CD14-positive monocyte (primary cell): ENCODE data around the gene ZNF362. TPM values are rescaled to one million over a fixed set of nuclear protein-coding genes. Genes with fewer than 3 reads are reported as not detected.

Source experiments
- DNase-seq, 3 donors: peaks; one replicate each; pipeline ENCODE4 v3.0.0-alpha.2; 2011 to 2022
- H2AFZ ChIP-seq: 2 replicates; pipeline ENCODE4 v1.6.0; 2012; ENCODE audit warnings: mild to moderate bottlenecking, low read depth, low read length, inconsistent platforms; ENCODE audit not compliant: insufficient read depth, poor library complexity, severe bottlenecking
- H3K27ac ChIP-seq, 2 donors: 1 replicate in 1 of 2; 2 replicates in 1 of 2; pipeline ENCODE4 v1.5.1; 2012 to 2013; ENCODE audit warnings: low read length in 2 of 2, control low read depth in 1 of 2, inconsistent platforms in 1 of 2, low read depth in 1 of 2, mild to moderate bottlenecking in 1 of 2
- H3K27me3 ChIP-seq, 2 donors: one replicate each; pipeline versions ENCODE4 v1.6.0 to v1.6.1; 2011 to 2013; ENCODE audit warnings: low read length in 2 of 2; ENCODE audit not compliant: control insufficient read depth in 2 of 2, insufficient read depth in 2 of 2
- H3K36me3 ChIP-seq, 2 donors: replicated peaks in 1 of 2; 1 replicate in 1 of 2; 2 replicates in 1 of 2; pipeline versions ENCODE4 v1.5.1 to v1.6.1; 2012 to 2013; ENCODE audit warnings: low read length in 2 of 2, control low read depth in 1 of 2, inconsistent platforms in 1 of 2, mild to moderate bottlenecking in 1 of 2; ENCODE audit not compliant: insufficient read depth in 2 of 2, control insufficient read depth in 1 of 2
- H3K4me1 ChIP-seq, 2 donors: 1 replicate in 1 of 2; 2 replicates in 1 of 2; pipeline versions ENCODE4 v1.5.1 to v1.6.1; 2012 to 2013; ENCODE audit warnings: low read length in 2 of 2, control low read depth in 1 of 2, inconsistent platforms in 1 of 2, mild to moderate bottlenecking in 1 of 2, moderate library complexity in 1 of 2; ENCODE audit not compliant: insufficient read depth in 2 of 2, control insufficient read depth in 1 of 2
- H3K4me2 ChIP-seq: replicated peaks from 2 replicates; pipeline ENCODE3; 2012; ENCODE audit warnings: low read length, moderate library complexity, mild to moderate bottlenecking; ENCODE audit not compliant: poor library complexity, severe bottlenecking; ENCODE audit errors: extremely low read depth
- H3K4me3 ChIP-seq, 3 experiments: fragments of 200-600 bp in 1 of 3; sonication (generic) in 1 of 3; replicated peaks in 1 of 3; 1 replicate in 2 of 3; 2 replicates in 1 of 3; pipeline ENCODE4 v1.5.1; 2011 to 2013; ENCODE audit warnings: low read length in 3 of 3, mild to moderate bottlenecking in 3 of 3, control low read depth in 2 of 3, low read depth in 2 of 3, inconsistent platforms in 1 of 3, moderate library complexity in 1 of 3
- H3K79me2 ChIP-seq: 2 replicates; pipeline ENCODE4 v1.6.0; 2012; ENCODE audit warnings: mild to moderate bottlenecking, control low read depth, inconsistent platforms, low read length, moderate library complexity; ENCODE audit not compliant: insufficient read depth
- H3K9ac ChIP-seq: 2 replicates; pipeline ENCODE4 v1.6.0; 2017; ENCODE audit warnings: low read length, mild to moderate bottlenecking; ENCODE audit not compliant: insufficient read depth, poor library complexity, severe bottlenecking
- H3K9me3 ChIP-seq, 2 donors: replicated peaks in 1 of 2; 1 replicate in 1 of 2; 2 replicates in 1 of 2; pipeline versions ENCODE4 v1.5.1 to v1.6.1; 2012 to 2013; ENCODE audit warnings: low read length in 2 of 2, control low read depth in 1 of 2; ENCODE audit not compliant: control insufficient read depth in 1 of 2, insufficient read depth in 1 of 2
- H4K20me1 ChIP-seq: 2 replicates; pipeline ENCODE4 v1.6.0; 2012; ENCODE audit warnings: mild to moderate bottlenecking, low read length, control low read depth, moderate library complexity; ENCODE audit not compliant: insufficient read depth
- H3K27ac Mint-ChIP-seq, 7 donors: one replicate each; pipeline ENCODE4 v1.8.0; 2020; ENCODE audit warnings: mild to moderate bottlenecking in 7 of 7, mixed read lengths in 7 of 7, moderate library complexity in 6 of 7, inconsistent platforms in 2 of 7
- H3K27me3 Mint-ChIP-seq, 3 donors: one replicate each; pipeline ENCODE4 v1.8.0; 2021 to 2022; ENCODE audit warnings: low read depth in 3 of 3, mild to moderate bottlenecking in 3 of 3, mixed read lengths in 3 of 3, moderate library complexity in 3 of 3, inconsistent platforms in 1 of 3
- H3K36me3 Mint-ChIP-seq, 2 donors: one replicate each; pipeline ENCODE4 v1.8.0; 2020; ENCODE audit warnings: mixed read lengths in 2 of 2, inconsistent platforms in 1 of 2, mild to moderate bottlenecking in 1 of 2
- H3K4me1 Mint-ChIP-seq: one replicate; pipeline ENCODE4 v1.8.0; 2020; ENCODE audit warnings: mild to moderate bottlenecking, mixed read lengths
- H3K4me3 Mint-ChIP-seq, 2 donors: one replicate each; pipeline ENCODE4 v1.8.0; 2020; ENCODE audit warnings: mild to moderate bottlenecking in 2 of 2, mixed read lengths in 2 of 2, moderate library complexity in 1 of 2
- H3K9me3 Mint-ChIP-seq, 7 donors: one replicate each; pipeline ENCODE4 v1.8.0; 2020 to 2022; ENCODE audit warnings: mixed read lengths in 7 of 7, mild to moderate bottlenecking in 6 of 7, moderate library complexity in 6 of 7, inconsistent platforms in 2 of 7
- WGBS: methylation state at CpG from one replicate; pipeline ENCODE4 v1.1.5; 2013; ENCODE audit warnings: missing lambda C conversion rate; ENCODE audit not compliant: insufficient coverage; 5-methylcytosine and 5-hydroxymethylcytosine counted together
- intact Hi-C, 2 donors: fragments of 100-400 bp; cut with micrococcal nuclease; formaldehyde crosslinking; loops; one replicate each; pipeline versions ENCODE4 v1.15.0 to v1.15.1; 2023
- polyA plus RNA-seq, 3 donors: library from polyadenylated mRNA; depleted of rRNA in 1 of 3; unstranded in 2 of 3; stranded (reverse) in 1 of 3; fragments of 300-500 nt in 2 of 3; fragments of >200 nt in 1 of 3; fragmentation: Illumina TruSeq in 2 of 3; gene quantifications; 1 replicate in 2 of 3; 2 replicates in 1 of 3; pipeline ENCODE4 v1.2.3, GENCODE V29; 2012 to 2021
- TF ChIP-seq, protein P1 (sequence below): fragments of 200-600 bp; IDR thresholded peaks from one replicate; pipeline ENCODE4 v1.8.0; 2022; ENCODE audit warnings: antibody characterized with exemption, mild to moderate bottlenecking

Gene ZNF362
- polyA plus RNA-seq, 3 donors = 11.4 to 18.9 (median 13.5) TPM

DNA sequence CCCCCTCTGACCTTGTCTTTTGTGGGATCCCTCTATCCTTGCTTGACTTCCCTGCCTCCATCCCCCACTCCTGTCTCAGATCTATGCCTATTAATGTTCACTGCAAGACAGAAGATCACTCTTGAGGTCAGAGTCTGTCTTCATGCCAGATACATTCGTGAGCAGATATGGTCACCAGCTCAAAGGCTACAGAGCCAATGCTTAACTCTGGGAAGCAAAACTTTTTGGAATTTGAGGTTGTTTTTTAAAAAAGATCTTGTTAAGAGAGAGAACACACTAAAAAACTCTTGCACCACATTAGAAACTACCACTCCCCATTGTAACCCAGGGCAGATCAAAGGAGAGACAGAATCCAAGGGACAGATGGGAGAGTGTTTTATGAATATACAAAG lies 81.8 kb downstream of the ZNF362 start:
- H3K4me1 Mint-ChIP-seq = peaks cover 98% of the 10 kb centered on the region
- peaks cover 40 to 44% of the 10 kb centered on the region in 2 donors for H3K36me3 Mint-ChIP-seq
- peaks cover 0 to 3% (median 0%) of the 10 kb centered on the region in 3 donors for H3K27me3 Mint-ChIP-seq
- peaks cover 95 to 99% of the 10 kb centered on the region in 2 donors for H3K4me1 ChIP-seq
- H3K9ac ChIP-seq = peak overlapping the region; percentile 37
- H3K36me3 ChIP-seq = peaks cover 9 to 24% of the 10 kb centered on the region in 2 donors
- no peaks in the 10 kb centered on the region for H3K27me3 ChIP-seq
- DNase-seq = no peak
- H3K4me3 ChIP-seq = peak overlapping the region in 1 of 3 experiments; percentile 65
- peaks cover 91% of the 10 kb centered on the region for H4K20me1 ChIP-seq
- peaks cover 86% of the 10 kb centered on the region for H3K79me2 ChIP-seq
- H3K4me3 Mint-ChIP-seq = peak overlapping the region in 1 of 2 donors; percentile 77
- H3K27ac ChIP-seq = peak overlapping the region; percentile 66 to 85
- no peaks in the 10 kb centered on the region for H3K9me3 ChIP-seq
- WGBS = no CpG with 5 or more reads among the region's 1 CpG
- no peak overlapping the region for H2AFZ ChIP-seq
- intact Hi-C loops = no loop called here
- no peaks in the 10 kb centered on the region for H3K9me3 Mint-ChIP-seq
- peak overlapping the region; percentile 69 for H3K4me2 ChIP-seq
- peak overlapping the region; percentile 87 to 96 (median 91) for H3K27ac Mint-ChIP-seq
- TF ChIP-seq, protein P1, sequence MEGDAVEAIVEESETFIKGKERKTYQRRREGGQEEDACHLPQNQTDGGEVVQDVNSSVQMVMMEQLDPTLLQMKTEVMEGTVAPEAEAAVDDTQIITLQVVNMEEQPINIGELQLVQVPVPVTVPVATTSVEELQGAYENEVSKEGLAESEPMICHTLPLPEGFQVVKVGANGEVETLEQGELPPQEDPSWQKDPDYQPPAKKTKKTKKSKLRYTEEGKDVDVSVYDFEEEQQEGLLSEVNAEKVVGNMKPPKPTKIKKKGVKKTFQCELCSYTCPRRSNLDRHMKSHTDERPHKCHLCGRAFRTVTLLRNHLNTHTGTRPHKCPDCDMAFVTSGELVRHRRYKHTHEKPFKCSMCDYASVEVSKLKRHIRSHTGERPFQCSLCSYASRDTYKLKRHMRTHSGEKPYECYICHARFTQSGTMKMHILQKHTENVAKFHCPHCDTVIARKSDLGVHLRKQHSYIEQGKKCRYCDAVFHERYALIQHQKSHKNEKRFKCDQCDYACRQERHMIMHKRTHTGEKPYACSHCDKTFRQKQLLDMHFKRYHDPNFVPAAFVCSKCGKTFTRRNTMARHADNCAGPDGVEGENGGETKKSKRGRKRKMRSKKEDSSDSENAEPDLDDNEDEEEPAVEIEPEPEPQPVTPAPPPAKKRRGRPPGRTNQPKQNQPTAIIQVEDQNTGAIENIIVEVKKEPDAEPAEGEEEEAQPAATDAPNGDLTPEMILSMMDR = no peak

DNA sequence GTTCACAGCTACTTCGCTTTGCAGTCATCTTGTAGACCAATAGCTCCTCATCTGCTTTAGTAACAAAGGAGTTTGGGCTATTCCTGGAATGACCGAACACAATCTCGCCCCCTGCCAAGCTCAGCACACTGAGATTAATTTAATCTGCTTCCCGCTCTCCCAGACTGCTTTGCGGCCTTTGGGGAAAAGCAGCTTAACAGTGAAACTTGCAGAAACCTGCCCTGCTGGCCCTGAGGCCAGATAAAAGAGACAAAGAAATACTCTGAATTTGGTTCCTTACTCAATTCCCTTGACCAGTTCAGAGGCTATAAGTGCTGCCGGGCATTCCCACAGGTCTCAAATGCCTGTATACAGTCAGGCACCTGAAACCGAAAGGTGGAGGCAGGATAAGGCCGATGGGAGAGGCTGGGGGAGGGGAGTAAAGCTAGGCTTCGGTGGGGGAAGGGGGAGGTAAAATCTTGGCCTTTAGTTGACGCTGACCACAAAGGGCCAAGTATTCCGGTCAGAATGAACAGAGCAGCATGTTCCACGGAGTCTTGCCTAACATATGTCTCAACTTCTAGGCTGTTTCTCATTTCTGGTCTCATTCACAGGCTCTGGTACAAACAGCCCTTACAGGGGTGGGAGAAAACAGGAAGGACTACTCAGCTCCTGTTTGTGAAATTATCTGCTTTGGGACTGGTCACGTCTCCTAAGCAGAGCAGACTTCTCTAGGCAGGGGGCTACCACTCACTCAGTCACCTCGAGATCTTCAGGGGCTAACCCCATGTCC lies 82.3 kb downstream of the ZNF362 start:
- Mint-ChIP-seq H3K4me3 (peak overlapping the region; percentile 59 to 77), H3K9me3 (no peaks in the 10 kb centered on the region), H3K36me3 (peaks cover 37 to 44% of the 10 kb centered on the region in 2 donors), H3K27ac (peak overlapping the region; percentile 87 to 96 (median 91)), H3K27me3 (peaks cover 0 to 3% (median 0%) of the 10 kb centered on the region in 3 donors), H3K4me1 (peaks cover 96% of the 10 kb centered on the region)
- H3K9ac ChIP-seq = peak overlapping the region; percentile 39
- 41% methylated on average over 13 of the region's 14 CpGs for WGBS
- H2AFZ ChIP-seq = peak overlapping the region; percentile 8
- peaks cover 12 to 24% of the 10 kb centered on the region in 2 donors for H3K36me3 ChIP-seq
- peaks cover 90 to 99% of the 10 kb centered on the region in 2 donors for H3K4me1 ChIP-seq
- peaks cover 86% of the 10 kb centered on the region for H3K79me2 ChIP-seq
- no peaks in the 10 kb centered on the region for H3K27me3 ChIP-seq
- no peaks in the 10 kb centered on the region for H3K9me3 ChIP-seq
- peak overlapping the region; percentile 69 for H3K4me2 ChIP-seq
- peaks cover 91% of the 10 kb centered on the region for H4K20me1 ChIP-seq
- DNase-seq = peak; percentile 83 to 96 (median 91)
- H3K4me3 ChIP-seq = peak overlapping the region in 2 of 3 experiments; percentile 11 to 65
- intact Hi-C loops = loop anchor here in 1 of 2 donors (1.0 kb wide), 1 partner anchor 9 kb away; no protein-coding TSS in a partner anchor
- peak overlapping the region; percentile 66 to 85 for H3K27ac ChIP-seq
- TF ChIP-seq, protein P1 = no peak
